A204.1 (cell line): Measurements from ENCODE around the gene BYSL.
"Not testable (repeated sequence)": the region's sequence is repeated elsewhere in the genome, so short reads cannot be mapped to it uniquely, and the experiment has no call there.

ENCODE experiments used
- FAIRE-seq: peaks from 2 replicates; lab custom pipeline; 2012; peaks lifted over from hg19 to GRCh38; lab: Jason Lieb, UNC

The BYSL gene

GRCh38 chr6:41942067-41942851 lies 21.0 kb downstream of the BYSL start:
- FAIRE-seq, result no peak

- FAIRE-seq, result not testable (repeated sequence)
Measured at GRCh38 chr6:41942882-41943281, 21.6 kb downstream of the BYSL start.

- FAIRE-seq, result no peak
Measured at GRCh38 chr6:41943456-41943855, 22.2 kb downstream of the BYSL start.

GRCh38 chr6:41947581-41948220 lies 26.4 kb downstream of the BYSL start:
- FAIRE-seq, result no peak

- no peak for FAIRE-seq
Measured at GRCh38 chr6:41954668-41955067, 33.4 kb downstream of the BYSL start.

- no peak for FAIRE-seq
Measured at GRCh38 chr6:41955412-41955811, 34.1 kb downstream of the BYSL start.

- no peak for FAIRE-seq
Measured at GRCh38 chr6:41957117-41957516, 35.8 kb downstream of the BYSL start.

GRCh38 chr6:41958022-41958856 lies 36.9 kb downstream of the BYSL start:
- FAIRE-seq, result no peak

- FAIRE-seq, result no peak
Measured at GRCh38 chr6:41960028-41960427, 38.7 kb downstream of the BYSL start.

GRCh38 chr6:41963371-41963770 lies 42.1 kb downstream of the BYSL start:
- FAIRE-seq, result no peak

GRCh38 chr6:41964201-41964887 lies 43.0 kb downstream of the BYSL start:
- no peak for FAIRE-seq

- FAIRE-seq, result no peak
Measured at GRCh38 chr6:41965429-41966213, 44.3 kb downstream of the BYSL start.

GRCh38 chr6:41966214-41966920 lies 45.1 kb downstream of the BYSL start:
- no peak for FAIRE-seq

GRCh38 chr6:41966961-41967311 lies 45.6 kb downstream of the BYSL start:
- FAIRE-seq, result no peak

GRCh38 chr6:41967312-41968287 lies 46.3 kb downstream of the BYSL start:
- no peak for FAIRE-seq

GRCh38 chr6:41970436-41970846 lies 49.1 kb downstream of the BYSL start:
- FAIRE-seq, result no peak

- FAIRE-seq, result no peak
Measured at GRCh38 chr6:41972826-41973225, 51.5 kb downstream of the BYSL start.

- FAIRE-seq, result no peak
Measured at GRCh38 chr6:41974281-41974825, 53.1 kb downstream of the BYSL start.

GRCh38 chr6:41975276-41975675 lies 54.0 kb downstream of the BYSL start:
- FAIRE-seq, result no peak
